ENCODE measurements around the gene CDK15.

Gene CDK15

GRCh38 chr2:201872591-201872990 lies 66.3 kb downstream of the CDK15 start:
- DNase-seq = no peak

- no peak for DNase-seq
Measured at GRCh38 chr2:201879996-201880395, 73.7 kb downstream of the CDK15 start.

- DNase-seq = no peak
Measured at GRCh38 chr2:201880579-201880978, 74.2 kb downstream of the CDK15 start.

- DNase-seq = no peak
Measured at GRCh38 chr2:201880993-201881611, 74.8 kb downstream of the CDK15 start.

- no peak for DNase-seq
Measured at GRCh38 chr2:201881741-201882140, 75.4 kb downstream of the CDK15 start.

GRCh38 chr2:201882353-201883090 lies 76.2 kb downstream of the CDK15 start:
- no peak for DNase-seq

- DNase-seq = no peak
Measured at GRCh38 chr2:201883606-201884369, 77.5 kb downstream of the CDK15 start.

- no peak for DNase-seq
Measured at GRCh38 chr2:201886504-201886903, 80.2 kb downstream of the CDK15 start.

GRCh38 chr2:201887773-201888425 lies 81.6 kb downstream of the CDK15 start:
- no peak for DNase-seq

- no peak for DNase-seq
Measured at GRCh38 chr2:201888426-201888800, 82.1 kb downstream of the CDK15 start.

GRCh38 chr2:201890453-201890852 lies 84.1 kb downstream of the CDK15 start:
- DNase-seq = no peak

- no peak for DNase-seq
Measured at GRCh38 chr2:201891676-201892075, 85.3 kb downstream of the CDK15 start.

- no peak for DNase-seq
Measured at GRCh38 chr2:201892516-201892915, 86.2 kb downstream of the CDK15 start.

- no peak for DNase-seq
Measured at GRCh38 chr2:201900362-201900761, 94.0 kb downstream of the CDK15 start.

- DNase-seq = no peak
Measured at GRCh38 chr2:201901786-201902185, 95.4 kb downstream of the CDK15 start.

- DNase-seq = no peak
Measured at GRCh38 chr2:201904538-201905420, 98.4 kb downstream of the CDK15 start.

GRCh38 chr2:201906777-201907562 lies 100.6 kb downstream of the CDK15 start:
- no peak for DNase-seq

- no peak for DNase-seq
Measured at GRCh38 chr2:201907563-201907881, 101.2 kb downstream of the CDK15 start.

GRCh38 chr2:201908901-201909300 lies 102.6 kb downstream of the CDK15 start:
- no peak for DNase-seq

- no peak for DNase-seq
Measured at GRCh38 chr2:201909348-201909747, 103.0 kb downstream of the CDK15 start.

GRCh38 chr2:201909961-201910361 lies 103.6 kb downstream of the CDK15 start:
- no peak for DNase-seq

- DNase-seq = no peak
Measured at GRCh38 chr2:201911372-201911771, 105.0 kb downstream of the CDK15 start.

Data from activated CD8-positive, alpha-beta memory T cell treated with anti-CD3 and anti-CD28 coated beads for 24 hours (primary cell).